HepG2 (cell line): ENCODE data around the gene EIF4G1.

ENCODE experiments used
- SMC3 ChIP-seq: IDR thresholded peaks from 2 replicates; pipeline ENCODE4 v1.6.1; 2011; ENCODE audit warnings: low read length, improper control_type of control experiment
- ZZZ3 ChIP-seq: sonication (generic); formaldehyde crosslinking; IDR thresholded peaks from 2 replicates; pipeline ENCODE4 v1.4.0; 2020; ENCODE audit warnings: missing genetic modification reagents, mild to moderate bottlenecking, borderline replicate concordance

DNA sequence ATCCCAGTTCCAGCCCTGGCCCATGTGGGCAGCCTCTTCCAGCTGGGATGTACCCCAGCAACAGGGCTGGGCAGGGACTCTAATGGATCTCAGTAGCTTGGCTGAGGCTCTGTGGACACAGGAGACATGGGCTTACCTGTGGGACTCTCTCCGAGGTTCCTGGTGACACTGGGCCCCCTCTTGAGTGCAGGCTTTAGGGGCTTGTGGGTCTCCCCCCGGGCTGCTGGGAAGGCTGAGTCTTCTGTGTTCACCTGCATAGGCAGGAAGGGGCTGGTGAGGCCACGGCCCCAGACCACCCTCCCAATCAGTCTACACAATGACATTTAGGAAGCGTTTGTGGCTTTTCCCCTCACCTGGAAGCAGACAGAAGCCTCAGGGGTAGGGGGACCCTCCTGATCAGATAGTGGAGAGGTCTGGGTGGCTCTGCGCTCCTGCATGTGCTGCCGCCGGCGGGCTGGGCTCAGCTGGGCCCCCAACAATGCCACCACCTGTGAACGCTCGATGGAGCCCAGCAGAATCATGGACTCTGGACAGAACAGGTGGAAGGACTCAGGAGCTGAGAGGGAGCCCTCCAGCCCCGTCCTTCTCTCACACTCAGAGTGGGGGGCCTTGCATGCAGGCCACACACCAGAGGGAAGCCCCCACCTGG, 38.6 kb downstream of the EIF4G1 start:
- TF ChIP-seq SMC3 (no peak), ZZZ3 (no peak)
